ENCODE measurements around the gene SCAMP4. TPM values are rescaled to one million over a fixed set of nuclear protein-coding genes. Genes with fewer than 3 reads are reported as not detected.
A peak's percentile ranks its signal among the peaks of the same experiment; 100 is the strongest.
"Not testable (repeated sequence)": the region's sequence is repeated elsewhere in the genome, so short reads cannot be mapped to it uniquely, and the experiment has no call there.

SCAMP4 gene
- total and polyA plus RNA-seq, 2 donors from 2014 or later = 49.5 to 90.1 TPM

GRCh38 chr19:1880611-1881392 is 24.4 kb upstream of the SCAMP4 start:
- H3K4me1 ChIP-seq (ENCODE audit: control insufficient read depth in 2 of 3, insufficient read depth in 2 of 3, low read depth in 1 of 3, low read length in 3 of 3) = peaks cover 0 to 35% (median 7%) of the 10 kb centered on the region in 3 donors
- DNase-seq (no peak), FAIRE-seq (no peak)
- H3K9me3 ChIP-seq (ENCODE audit: control insufficient read depth in 2 of 3, insufficient read depth in 1 of 3, low read length in 3 of 3) = no peaks in the 10 kb centered on the region
- no peaks in the 10 kb centered on the region for H3K36me3 ChIP-seq (ENCODE audit: control insufficient read depth in 2 of 3, insufficient read depth in 3 of 3, low read length in 3 of 3)
- TF ChIP-seq CTCF (IDR thresholded peaks at IDR 0.05; ENCODE audit: borderline replicate concordance, extremely low read depth, insufficient read depth) = no peak
- intact Hi-C loops (cut with DNase I) = no loop called here
- no peak overlapping the region for H3K27ac ChIP-seq (ENCODE audit: low read depth in 2 of 2, low read length in 2 of 2)
- no peak overlapping the region for H3K9ac ChIP-seq (ENCODE audit: low read length in 3 of 3)
- H3K4me3 ChIP-seq (ENCODE audit: low read length in 3 of 3) = no peak overlapping the region
- H3K27me3 ChIP-seq (ENCODE audit: control insufficient read depth, insufficient read depth, low read length) = no peaks in the 10 kb centered on the region

- H3K9me3 ChIP-seq (ENCODE audit: control insufficient read depth in 2 of 3, insufficient read depth in 1 of 3, low read length in 3 of 3); intact Hi-C loops (cut with DNase I); H3K4me3 ChIP-seq (ENCODE audit: low read length in 3 of 3); H3K9ac ChIP-seq (ENCODE audit: low read length in 3 of 3); FAIRE-seq; H3K36me3 ChIP-seq (ENCODE audit: control insufficient read depth in 2 of 3, insufficient read depth in 3 of 3, low read length in 3 of 3); DNase-seq; H3K27me3 ChIP-seq (ENCODE audit: control insufficient read depth, insufficient read depth, low read length): not testable (repeated sequence)
- peak overlapping the region in 1 of 2 donors; percentile 7 for H3K27ac ChIP-seq (ENCODE audit: low read depth in 2 of 2, low read length in 2 of 2)
- peaks cover 0 to 31% (median 7%) of the 10 kb centered on the region in 3 donors for H3K4me1 ChIP-seq (ENCODE audit: control insufficient read depth in 2 of 3, insufficient read depth in 2 of 3, low read depth in 1 of 3, low read length in 3 of 3)
These were observed 23.7 kb upstream of the SCAMP4 start for GRCh38 chr19:1881393-1882088.

GRCh38 chr19:1882089-1882785 is 23.0 kb upstream of the SCAMP4 start:
- no peaks in the 10 kb centered on the region for H3K9me3 ChIP-seq (ENCODE audit: control insufficient read depth in 2 of 3, insufficient read depth in 1 of 3, low read length in 3 of 3)
- peaks cover 0 to 29% (median 7%) of the 10 kb centered on the region in 3 donors for H3K4me1 ChIP-seq (ENCODE audit: control insufficient read depth in 2 of 3, insufficient read depth in 2 of 3, low read depth in 1 of 3, low read length in 3 of 3)
- no peak overlapping the region for H3K9ac ChIP-seq (ENCODE audit: low read length in 3 of 3)
- no peak for FAIRE-seq
- no peak for DNase-seq
- peak overlapping the region in 1 of 2 donors; percentile 59 for H3K27ac ChIP-seq (ENCODE audit: low read depth in 2 of 2, low read length in 2 of 2)
- intact Hi-C loops (cut with DNase I) = no loop called here
- H3K4me3 ChIP-seq (ENCODE audit: low read length in 3 of 3) = peak overlapping the region in 2 of 3 donors; percentile 29 to 85
- no peak for TF ChIP-seq CTCF (IDR thresholded peaks at IDR 0.05; ENCODE audit: borderline replicate concordance, extremely low read depth, insufficient read depth)
- no peaks in the 10 kb centered on the region for H3K36me3 ChIP-seq (ENCODE audit: control insufficient read depth in 2 of 3, insufficient read depth in 3 of 3, low read length in 3 of 3)
- H3K27me3 ChIP-seq (ENCODE audit: control insufficient read depth, insufficient read depth, low read length) = no peaks in the 10 kb centered on the region

All from kidney (tissue), 14 donors.